ENCODE results near the gene GAGE12J.
"Not testable (repeated sequence)": the region's sequence is repeated elsewhere in the genome, so short reads cannot be mapped to it uniquely, and the experiment has no call there.

The GAGE12J gene

DNA sequence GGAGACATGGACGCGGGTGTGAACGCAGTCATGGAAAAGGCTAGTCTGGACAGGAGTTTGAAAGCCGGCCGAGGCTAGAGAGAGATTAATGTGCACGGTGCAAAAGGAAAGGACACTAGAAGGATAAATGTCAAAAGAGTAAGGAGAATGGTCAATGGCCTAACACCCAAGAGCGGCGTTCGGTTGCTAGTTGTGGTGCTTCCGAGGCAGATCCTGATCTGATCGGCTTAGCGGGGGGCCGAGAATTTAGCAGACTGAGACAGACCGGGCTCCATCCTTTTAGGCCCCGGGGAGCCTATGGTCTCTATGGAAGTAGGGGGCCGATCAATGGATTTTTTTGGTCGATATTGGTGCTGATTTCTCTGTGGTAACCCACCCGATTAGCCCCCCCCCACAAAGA is 11.5 kb upstream of the GAGE12J start:
- DNase-seq (ENCODE audit: low spot score), result no peak

- no peak for DNase-seq (ENCODE audit: low spot score)
These were observed 9.7 kb upstream of the GAGE12J start for GRCh38 chrX:49312176-49312575.

GRCh38 chrX:49316085-49316484 is 5.8 kb upstream of the GAGE12J start:
- DNase-seq (ENCODE audit: low spot score), result no peak

DNA sequence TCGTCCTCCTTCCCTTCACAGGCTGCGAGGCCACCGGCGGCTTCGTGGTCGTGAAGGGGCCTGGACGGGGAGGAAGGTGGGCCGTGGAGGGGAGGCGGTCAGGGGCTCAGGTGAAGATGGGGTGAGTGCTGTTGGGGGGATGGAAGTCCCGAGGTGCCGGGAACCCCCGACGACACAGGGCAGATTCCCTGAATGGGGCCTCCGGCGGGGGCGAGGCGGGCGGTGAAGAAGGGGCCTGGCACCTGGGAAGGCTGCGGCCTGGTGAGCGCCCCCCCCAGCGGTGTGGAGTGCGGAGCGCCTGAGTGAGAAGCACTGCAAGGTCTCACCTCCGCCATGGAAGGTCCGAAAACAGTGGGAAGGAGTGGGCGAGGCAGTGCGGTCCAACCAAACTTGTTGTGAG is 429 bp downstream of the GAGE12J start:
- not testable (repeated sequence) for DNase-seq (ENCODE audit: low spot score)

- not testable (repeated sequence) for DNase-seq (ENCODE audit: low spot score)
These were observed 1.9 kb downstream of the GAGE12J start for GRCh38 chrX:49323735-49324134.

GRCh38 chrX:49330421-49330820 is 8.6 kb downstream of the GAGE12J start:
- DNase-seq (ENCODE audit: low spot score), result not testable (repeated sequence)

- DNase-seq (ENCODE audit: low spot score), result not testable (repeated sequence)
These were observed 9.4 kb downstream of the GAGE12J start, which contains the start of gene GAGE13 for GRCh38 chrX:49331282-49331681. Gene GAGE13 (plus strand): TSS chrX:49331582. CDS start chrX:49332738, 1,156 bp downstream.

- not testable (repeated sequence) for DNase-seq (ENCODE audit: low spot score)
These were observed 10.0 kb downstream of the GAGE12J start for GRCh38 chrX:49331841-49332240.

- not testable (repeated sequence) for DNase-seq (ENCODE audit: low spot score)
These were observed 19.6 kb downstream of the GAGE12J start for GRCh38 chrX:49341449-49341848.

DNA sequence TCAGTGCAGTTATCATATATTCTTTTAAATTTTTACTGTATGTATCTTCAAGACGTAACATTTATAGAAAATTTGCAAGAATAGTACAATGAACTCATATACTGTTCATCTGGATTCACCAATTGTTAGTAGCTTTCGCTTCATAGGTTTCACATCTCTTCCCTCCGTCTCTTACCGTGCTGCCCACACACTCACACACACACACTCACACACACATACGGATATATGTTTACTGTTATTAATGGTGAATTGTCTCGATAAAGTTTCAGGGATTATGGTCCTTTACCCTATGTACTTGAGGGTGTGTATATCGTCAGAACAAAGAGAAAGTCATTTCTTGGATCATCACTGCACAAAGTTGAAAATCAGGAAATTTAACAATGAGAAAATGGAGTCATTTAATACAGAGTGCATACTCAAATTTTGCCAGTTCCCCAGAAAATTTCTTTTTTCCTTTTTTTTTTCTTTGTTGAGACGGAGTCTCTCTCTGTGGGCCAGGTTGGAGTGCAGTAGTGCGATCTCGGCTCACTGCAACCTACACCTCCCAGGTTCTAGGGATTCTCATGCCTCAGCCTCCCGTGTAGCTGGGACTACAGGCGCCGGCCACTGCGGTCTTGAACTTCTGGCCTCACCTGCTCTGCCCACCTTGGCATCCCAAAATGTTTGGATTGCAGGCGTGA is 22.8 kb downstream of the GAGE12J start:
- not testable (repeated sequence) for DNase-seq (ENCODE audit: low spot score)

GRCh38 chrX:49345402-49345801 is 23.6 kb downstream of the GAGE12J start:
- DNase-seq (ENCODE audit: low spot score), result not testable (repeated sequence)

GRCh38 chrX:49346150-49346549 is 24.3 kb downstream of the GAGE12J start:
- DNase-seq (ENCODE audit: low spot score), result peak; percentile 10

Measured in CD4-positive, alpha-beta T cell treated with Interleukin-6 at 100 ng/mL for 8 hours (primary cell).